HEK293 (cell line): ENCODE data around the gene SGIP1.

Source experiments
- CTCF ChIA-PET: fragments of 350-600 bp; formaldehyde crosslinking; extraction: SDS; loops from one replicate; lab custom pipeline; 2021; ENCODE audit warnings: antibody characterized with exemption; lab: Yijun Ruan, JAX
- POLR2A ChIA-PET: fragments of 300-600 bp; formaldehyde crosslinking; extraction: SDS; loops from one replicate; lab custom pipeline; 2020; ENCODE audit warnings: antibody characterized with exemption, inconsistent platforms; lab: Yijun Ruan, JAX
- H3K27ac ChIP-seq: fragments of 200-500 bp; sonication (Bioruptor generic); 2 replicates; pipeline ENCODE4 v1.5.1; 2014; ENCODE audit warnings: low read depth, low read length, control low read depth, inconsistent platforms; ENCODE audit errors: extremely low read depth
- H3K36me3 ChIP-seq, 2 experiments: fragments of 200-500 bp in 1 of 2; sonication (Bioruptor generic) in 1 of 2; 1 replicate in 1 of 2; 2 replicates in 1 of 2; pipeline ENCODE4 v1.5.1; 2014 to 2017; ENCODE audit warnings: inconsistent platforms in 2 of 2, low read length in 2 of 2; ENCODE audit not compliant: control insufficient read depth in 2 of 2, insufficient read depth in 1 of 2
- H3K4me1 ChIP-seq: fragments of 200-500 bp; sonication (Bioruptor generic); 2 replicates; pipeline ENCODE4 v1.5.1; 2014; ENCODE audit warnings: mild to moderate bottlenecking, low read length, inconsistent platforms; ENCODE audit not compliant: control insufficient read depth, insufficient read depth
- H3K4me3 ChIP-seq: 2 replicates; pipeline ENCODE4 v1.5.1; 2011; ENCODE audit warnings: low read depth, mild to moderate bottlenecking, control low read depth, low read length, moderate library complexity
- H3K9me3 ChIP-seq: fragments of 200-500 bp; sonication (Bioruptor generic); 2 replicates; pipeline ENCODE4 v1.5.1; 2014; ENCODE audit warnings: low read depth, low read length, inconsistent platforms; ENCODE audit not compliant: control insufficient read depth, insufficient read depth
- GLIS1 ChIP-seq: fragments of 450-650 bp; formaldehyde crosslinking; IDR thresholded peaks from 2 replicates; pipeline ENCODE4 v1.5.1; 2016; ENCODE audit warnings: missing biosample characterization, missing genetic modification characterization
- ZBTB11 ChIP-seq: fragments of 450-650 bp; formaldehyde crosslinking; conservative IDR thresholded peaks from 2 replicates; pipeline ENCODE4 v1.5.1; 2016; ENCODE audit warnings: low read depth, missing biosample characterization, missing genetic modification characterization
- ZBTB20 ChIP-seq: fragments of 450-650 bp; formaldehyde crosslinking; IDR thresholded peaks from 2 replicates; pipeline ENCODE4 v1.5.1; 2016; ENCODE audit warnings: missing biosample characterization, missing genetic modification characterization
- ZBTB49 ChIP-seq: fragments of 450-650 bp; formaldehyde crosslinking; IDR thresholded peaks from 2 replicates; pipeline ENCODE4 v1.5.1; 2016; ENCODE audit warnings: missing biosample characterization, missing genetic modification characterization, low read depth
- ZBTB7A ChIP-seq: fragments of 450-650 bp; formaldehyde crosslinking; IDR thresholded peaks from 2 replicates; pipeline ENCODE4 v1.5.1; 2016; ENCODE audit warnings: low read depth, missing biosample characterization, missing genetic modification characterization
- ZNF138 ChIP-seq: fragments of 450-650 bp; formaldehyde crosslinking; IDR thresholded peaks from 2 replicates; pipeline ENCODE4 v1.5.1; 2016; ENCODE audit warnings: missing biosample characterization, missing genetic modification characterization, borderline replicate concordance
- ZNF146 ChIP-seq: fragments of 450-650 bp; formaldehyde crosslinking; IDR thresholded peaks from 2 replicates; pipeline ENCODE4 v1.5.1; 2016; ENCODE audit warnings: missing biosample characterization, missing genetic modification characterization
- ZNF174 ChIP-seq: fragments of 450-650 bp; formaldehyde crosslinking; IDR thresholded peaks from 2 replicates; pipeline ENCODE4 v1.5.0; 2017; ENCODE audit warnings: missing biosample characterization, mild to moderate bottlenecking, missing genetic modification characterization
- ZNF214 ChIP-seq: fragments of 450-650 bp; formaldehyde crosslinking; IDR thresholded peaks from 2 replicates; pipeline ENCODE4 v1.5.1; 2017; ENCODE audit warnings: missing biosample characterization, mild to moderate bottlenecking, missing genetic modification characterization, borderline replicate concordance
- ZNF223 ChIP-seq: fragments of 450-650 bp; formaldehyde crosslinking; IDR thresholded peaks from 2 replicates; pipeline ENCODE4 v1.5.1; 2016; ENCODE audit warnings: missing biosample characterization, missing genetic modification characterization
- ZNF24 ChIP-seq: fragments of 450-650 bp; formaldehyde crosslinking; IDR thresholded peaks from 2 replicates; pipeline ENCODE4 v1.5.1; 2016; ENCODE audit warnings: missing biosample characterization, missing genetic modification characterization
- ZNF266 ChIP-seq: fragments of 450-650 bp; formaldehyde crosslinking; IDR thresholded peaks from 2 replicates; pipeline ENCODE4 v1.5.1; 2016; ENCODE audit warnings: missing biosample characterization, missing genetic modification characterization, low read depth
- ZNF311 ChIP-seq: fragments of 450-650 bp; formaldehyde crosslinking; IDR thresholded peaks from 2 replicates; pipeline ENCODE4 v1.5.1; 2017; ENCODE audit warnings: missing biosample characterization, missing genetic modification characterization, borderline replicate concordance
- ZNF335 ChIP-seq: fragments of 450-650 bp; formaldehyde crosslinking; conservative IDR thresholded peaks from 2 replicates; pipeline ENCODE4 v1.5.1; 2016; ENCODE audit warnings: missing biosample characterization, missing genetic modification characterization
- ZNF354C ChIP-seq: fragments of 450-650 bp; formaldehyde crosslinking; IDR thresholded peaks from 2 replicates; pipeline ENCODE4 v1.5.1; 2016; ENCODE audit warnings: missing biosample characterization, missing genetic modification characterization, low read depth, borderline replicate concordance
- ZNF362 ChIP-seq: fragments of 450-650 bp; formaldehyde crosslinking; IDR thresholded peaks from 2 replicates; pipeline ENCODE4 v1.5.1; 2016; ENCODE audit warnings: missing biosample characterization, missing genetic modification characterization
- ZNF366 ChIP-seq: fragments of 450-650 bp; formaldehyde crosslinking; conservative IDR thresholded peaks from 2 replicates; pipeline ENCODE4 v1.5.1; 2016; ENCODE audit warnings: missing biosample characterization, missing genetic modification characterization
- ZNF391 ChIP-seq: fragments of 450-650 bp; formaldehyde crosslinking; IDR thresholded peaks from 2 replicates; pipeline ENCODE4 v1.5.1; 2016; ENCODE audit warnings: low read depth, missing biosample characterization, missing genetic modification characterization, borderline replicate concordance
- ZNF398 ChIP-seq: fragments of 450-650 bp; formaldehyde crosslinking; IDR thresholded peaks from 2 replicates; pipeline ENCODE4 v1.5.1; 2017; ENCODE audit warnings: missing biosample characterization, missing genetic modification characterization
- ZNF473 ChIP-seq: fragments of 450-650 bp; formaldehyde crosslinking; IDR thresholded peaks from 2 replicates; pipeline ENCODE4 v1.5.1; 2017; ENCODE audit warnings: missing biosample characterization, missing genetic modification characterization
- ZNF544 ChIP-seq: fragments of 450-650 bp; formaldehyde crosslinking; IDR thresholded peaks from 2 replicates; pipeline ENCODE4 v1.5.0; 2017; ENCODE audit warnings: missing biosample characterization, missing genetic modification characterization
- ZNF548 ChIP-seq: fragments of 450-650 bp; formaldehyde crosslinking; IDR thresholded peaks from 2 replicates; pipeline ENCODE4 v1.5.1; 2016; ENCODE audit warnings: missing biosample characterization, missing genetic modification characterization
- ZNF600 ChIP-seq: fragments of 450-650 bp; formaldehyde crosslinking; IDR thresholded peaks from 2 replicates; pipeline ENCODE4 v1.5.1; 2016; ENCODE audit warnings: missing biosample characterization, missing genetic modification characterization
- ZNF624 ChIP-seq: fragments of 450-650 bp; formaldehyde crosslinking; IDR thresholded peaks from 2 replicates; pipeline ENCODE4 v1.5.1; 2017; ENCODE audit warnings: missing biosample characterization, missing genetic modification characterization
- ZNF701 ChIP-seq: fragments of 450-650 bp; formaldehyde crosslinking; IDR thresholded peaks from 2 replicates; pipeline ENCODE4 v1.5.1; 2016; ENCODE audit warnings: missing biosample characterization, missing genetic modification characterization
- ZSCAN18 ChIP-seq: fragments of 450-650 bp; formaldehyde crosslinking; IDR thresholded peaks from 2 replicates; pipeline ENCODE4 v1.5.1; 2016; ENCODE audit warnings: missing biosample characterization, missing genetic modification characterization

Gene SGIP1

GRCh38 chr1:66556161-66556611, 22.2 kb downstream of the SGIP1 start:
- Histone ChIP-seq H3K27ac (no peak overlapping the region), H3K4me3 (no peak overlapping the region), H3K9me3 (no peaks in the 10 kb centered on the region), H3K36me3 (no peaks in the 10 kb centered on the region), H3K4me1 (peaks cover 9% of the 10 kb centered on the region)
- TF ChIP-seq ZNF174 (tag by site-specific recombination) (no peak), ZNF214 (tag by site-specific recombination) (no peak), ZNF548 (no peak), ZNF335 (tag by site-specific recombination) (no peak), ZNF138 (tag by site-specific recombination) (no peak), ZBTB49 (tag by site-specific recombination) (no peak), ZNF311 (tag by site-specific recombination) (no peak), ZBTB20 (tag by site-specific recombination) (no peak), ZNF544 (tag by site-specific recombination) (no peak), ZNF354C (tag by site-specific recombination) (no peak), ZNF223 (tag by site-specific recombination) (no peak), ZSCAN18 (tag by site-specific recombination) (no peak), ZBTB7A (tag by site-specific recombination) (no peak), ZNF600 (tag by site-specific recombination) (no peak), ZBTB11 (tag by site-specific recombination) (no peak)
- ChIA-PET CTCF (no interaction called here), POLR2A (no interaction called here)

- Histone ChIP-seq H3K4me3 (no peak overlapping the region), H3K4me1 (peaks cover 9% of the 10 kb centered on the region), H3K36me3 (no peaks in the 10 kb centered on the region), H3K27ac (no peak overlapping the region), H3K9me3 (no peaks in the 10 kb centered on the region)
- ChIA-PET POLR2A (no interaction called here), CTCF (no interaction called here)
- TF ChIP-seq ZNF174 (tag by site-specific recombination) (no peak), GLIS1 (tag by site-specific recombination) (no peak), ZNF701 (tag by site-specific recombination) (no peak), ZNF391 (no peak), ZNF24 (tag by site-specific recombination) (no peak), ZNF266 (tag by site-specific recombination) (no peak), ZNF473 (no peak), ZNF366 (tag by site-specific recombination) (no peak), ZNF624 (tag by site-specific recombination) (no peak), ZNF398 (no peak), ZNF362 (no peak), ZNF146 (tag by site-specific recombination) (no peak)
Observed at GRCh38 chr1:66557157-66557556, 23.2 kb downstream of the SGIP1 start.
